Stimulated activated effector memory CD8-positive, alpha-beta T cell treated with anti-CD3 and anti-CD28 coated beads, Interleukin-12 subunit alpha, Interleukin-12 subunit beta, amount 100 ng/mL, for 72 hours (primary cell): ENCODE measurements around the gene TTLL6.
A peak's percentile ranks its signal among the peaks of the same experiment; 100 is the strongest.
"Not testable (repeated sequence)": the region's sequence is repeated elsewhere in the genome, so short reads cannot be mapped to it uniquely, and the experiment has no call there.

Experiments
- ATAC-seq: fragments of 150-1000 bp; cut with Tn5 transposase; 2 replicates; pipeline ENCODE4 v1.10.0; 2021
- DNase-seq, 2 donors: peaks; one replicate each; pipeline ENCODE4 v3.0.0; 2021 to 2022; ENCODE audit warnings: low spot score in 2 of 2
- H3K27ac Mint-ChIP-seq: one replicate; pipeline ENCODE4 v1.8.0; 2022; ENCODE audit warnings: mild to moderate bottlenecking, mixed read lengths
- H3K36me3 Mint-ChIP-seq: one replicate; pipeline ENCODE4 v1.8.0; 2022; ENCODE audit warnings: mild to moderate bottlenecking, mixed read lengths
- H3K4me1 Mint-ChIP-seq: one replicate; pipeline ENCODE4 v1.8.0; 2022; ENCODE audit warnings: mixed read lengths
- H3K4me3 Mint-ChIP-seq: one replicate; pipeline ENCODE4 v1.8.0; 2022; ENCODE audit warnings: mild to moderate bottlenecking, mixed read lengths
- H3K9me3 Mint-ChIP-seq: one replicate; pipeline ENCODE4 v1.8.0; 2022; ENCODE audit warnings: mixed read lengths

Gene TTLL6

DNA sequence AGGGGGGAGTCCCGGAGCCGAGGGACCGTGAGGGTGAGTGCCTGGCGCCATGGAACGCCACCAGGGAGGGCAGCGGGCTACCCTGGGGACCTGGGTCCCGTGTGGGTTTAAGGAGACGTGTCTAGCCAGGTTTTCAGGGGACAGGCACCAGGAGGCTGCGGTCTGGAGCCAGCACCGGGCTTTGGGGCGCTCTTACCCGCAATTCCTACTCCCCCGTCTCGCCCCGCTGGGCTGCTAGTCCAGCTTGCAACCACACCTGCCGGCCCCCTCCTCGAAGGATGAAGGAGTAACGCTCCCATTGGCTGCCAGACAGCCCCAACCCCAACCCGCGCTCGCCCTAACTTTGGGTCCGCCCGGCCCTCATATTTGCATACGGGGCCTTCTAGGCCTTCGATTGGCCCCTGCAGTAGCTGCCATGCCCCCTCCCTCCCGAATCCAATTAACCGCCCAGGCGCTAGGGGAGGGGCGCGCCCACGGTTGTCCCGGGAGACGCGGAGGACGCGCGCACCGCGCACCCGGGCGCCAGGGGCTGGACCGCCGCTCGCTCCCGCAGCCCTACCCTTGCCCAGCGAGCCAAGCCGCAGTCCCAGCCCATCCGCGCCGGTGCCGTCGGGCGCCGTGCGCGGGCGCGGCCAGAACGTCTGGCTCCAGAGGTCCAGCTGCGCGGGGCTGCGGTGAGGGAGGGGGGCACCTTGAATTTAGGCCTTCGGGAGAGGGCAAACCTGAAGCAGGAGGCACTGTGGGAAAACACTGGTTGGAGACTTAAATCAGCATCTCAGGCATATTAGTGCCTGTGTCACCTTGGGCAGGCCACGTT lies at the start of gene TTLL6:
TSS of gene TTLL6 (minus strand) at position 456 of the 817 bp plus-strand sequence. CDS start at position 299, 157 bp downstream.
- DNase-seq (peak; percentile 34 to 72), ATAC-seq (peak; percentile 91)
- Mint-ChIP-seq H3K27ac (no peak within 1 kb of the TSS), H3K36me3 (peaks cover 7% of the 10 kb centered on the region), H3K9me3 (no peaks in the 10 kb centered on the region), H3K4me3 (peak within 1 kb of the TSS; percentile 64), H3K4me1 (peaks cover 10% of the 10 kb centered on the region)

DNA sequence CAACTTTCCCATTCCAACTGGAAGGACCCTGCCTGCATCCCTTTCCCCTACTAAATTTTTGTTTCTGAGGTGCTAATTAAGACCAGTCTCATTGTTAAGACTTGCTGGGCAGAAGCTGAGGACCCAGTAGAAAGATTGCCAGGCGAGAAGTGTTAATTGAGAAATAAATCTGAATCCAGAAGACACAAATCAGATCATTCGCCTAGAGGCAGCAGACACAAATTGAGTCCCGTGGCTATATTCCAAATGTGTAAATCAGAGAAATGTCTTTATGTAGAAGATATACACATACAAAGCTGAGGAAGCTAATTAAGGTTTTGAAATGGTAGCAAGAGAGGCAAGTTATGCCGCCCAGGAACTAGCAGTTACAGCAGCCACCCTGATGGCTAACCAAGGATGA lies 43.4 kb upstream of the TTLL6 start:
- H3K36me3 Mint-ChIP-seq, result peaks cover 94% of the 10 kb centered on the region
- H3K4me1 Mint-ChIP-seq, result no peaks in the 10 kb centered on the region
- H3K27ac Mint-ChIP-seq, result peak overlapping the region; percentile 63
- ATAC-seq, result no peak
- no peak for DNase-seq
- H3K4me3 Mint-ChIP-seq, result no peak overlapping the region
- H3K9me3 Mint-ChIP-seq, result no peaks in the 10 kb centered on the region

- H3K27ac Mint-ChIP-seq, result no peak overlapping the region
- H3K9me3 Mint-ChIP-seq, result no peaks in the 10 kb centered on the region
- no peak for DNase-seq
- H3K4me1 Mint-ChIP-seq, result no peaks in the 10 kb centered on the region
- H3K36me3 Mint-ChIP-seq, result peaks cover 94% of the 10 kb centered on the region
- no peak for ATAC-seq
- H3K4me3 Mint-ChIP-seq, result no peak overlapping the region
Measured at GRCh38 chr17:48860034-48860433, 43.0 kb upstream of the TTLL6 start.

- Mint-ChIP-seq H3K9me3 (no peaks in the 10 kb centered on the region), H3K4me1 (no peaks in the 10 kb centered on the region), H3K36me3 (peaks cover 100% of the 10 kb centered on the region), H3K4me3 (no peak overlapping the region), H3K27ac (no peak overlapping the region)
- ATAC-seq, result no peak
- no peak for DNase-seq
Measured at GRCh38 chr17:48856122-48856821, 39.2 kb upstream of the TTLL6 start.

- no peak for ATAC-seq
- no peak for DNase-seq
- Mint-ChIP-seq H3K36me3 (peaks cover 100% of the 10 kb centered on the region), H3K4me3 (no peak overlapping the region), H3K4me1 (no peaks in the 10 kb centered on the region), H3K27ac (no peak overlapping the region), H3K9me3 (no peaks in the 10 kb centered on the region)
Measured at GRCh38 chr17:48854774-48855476, 37.9 kb upstream of the TTLL6 start.

DNA sequence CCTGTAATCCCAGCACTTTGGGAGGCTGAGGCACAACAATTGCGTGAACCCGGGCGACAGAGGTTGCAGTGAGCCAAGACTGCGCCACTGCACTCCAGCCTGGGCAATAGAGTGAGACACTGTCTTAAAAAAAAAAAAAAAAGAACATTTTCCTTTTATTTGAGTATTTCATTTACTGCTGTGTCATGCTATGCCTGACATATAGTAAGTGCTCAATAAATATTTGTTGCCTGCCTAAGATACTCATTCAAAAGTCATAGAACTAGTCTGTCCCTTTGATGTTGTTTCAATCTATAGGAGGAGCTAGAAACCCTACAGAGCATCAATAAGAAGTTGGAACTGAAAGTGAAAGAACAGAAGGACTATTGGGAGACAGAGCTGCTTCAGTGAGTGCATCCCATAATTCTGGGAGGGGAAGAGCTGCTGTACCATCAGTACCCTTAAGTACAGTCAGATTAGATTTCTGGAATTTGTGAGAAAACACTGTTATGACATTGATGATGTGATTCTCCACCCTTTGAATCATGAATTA lies 33.8 kb upstream of the TTLL6 start:
- DNase-seq, result no peak
- no peak overlapping the region for H3K27ac Mint-ChIP-seq

DNA sequence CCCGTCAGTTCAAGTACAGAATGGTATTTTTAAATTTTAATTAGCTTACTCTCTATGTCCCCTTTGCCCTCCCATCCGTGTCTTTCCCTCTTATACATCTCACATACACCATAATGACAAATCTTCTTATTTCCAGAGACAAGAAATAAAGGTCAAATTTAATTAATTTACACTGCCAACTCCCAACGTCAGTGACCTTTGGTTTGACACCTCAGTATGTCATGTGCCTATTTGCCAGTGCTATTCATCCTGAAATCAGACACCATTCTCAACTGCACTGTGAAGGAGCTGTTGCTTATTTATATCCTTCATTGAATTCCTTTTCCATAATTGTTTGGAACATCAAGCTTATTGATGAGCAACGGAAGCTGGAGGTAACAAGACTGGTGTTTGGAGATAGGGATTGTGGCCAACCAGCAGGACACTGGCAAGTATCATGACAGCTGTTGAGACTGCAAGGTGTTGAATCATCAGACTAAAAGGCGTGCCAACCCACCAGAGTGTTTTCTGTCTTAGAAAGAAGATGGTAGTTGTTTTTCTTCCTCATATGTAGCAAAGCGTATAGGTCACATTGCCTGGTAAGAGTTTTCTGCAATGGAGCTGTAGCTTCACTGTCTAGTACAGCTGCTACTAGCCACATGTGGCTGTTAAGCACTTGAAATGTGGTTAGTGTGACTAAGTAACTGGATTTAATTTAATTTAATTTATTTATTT lies 26.3 kb upstream of the TTLL6 start:
- peaks cover 66% of the 10 kb centered on the region for H3K36me3 Mint-ChIP-seq
- H3K27ac Mint-ChIP-seq, result no peak overlapping the region
- no peak overlapping the region for H3K4me3 Mint-ChIP-seq
- H3K9me3 Mint-ChIP-seq, result no peaks in the 10 kb centered on the region
- DNase-seq (no peak), ATAC-seq (no peak)
- H3K4me1 Mint-ChIP-seq, result peaks cover 28% of the 10 kb centered on the region

More for the DNA sequence above, 33.8 kb upstream of the TTLL6 start:
- Mint-ChIP-seq H3K4me1 (no peaks in the 10 kb centered on the region), H3K36me3 (peaks cover 95% of the 10 kb centered on the region), H3K4me3 (no peak overlapping the region), H3K9me3 (no peaks in the 10 kb centered on the region)
- ATAC-seq, result no peak

- Mint-ChIP-seq H3K4me1 (peaks cover 34% of the 10 kb centered on the region), H3K27ac (no peak overlapping the region), H3K36me3 (peaks cover 64% of the 10 kb centered on the region), H3K9me3 (no peaks in the 10 kb centered on the region), H3K4me3 (no peak overlapping the region)
- no peak for DNase-seq
- ATAC-seq, result no peak
Measured at GRCh38 chr17:48842746-48843145, 25.7 kb upstream of the TTLL6 start.

DNA sequence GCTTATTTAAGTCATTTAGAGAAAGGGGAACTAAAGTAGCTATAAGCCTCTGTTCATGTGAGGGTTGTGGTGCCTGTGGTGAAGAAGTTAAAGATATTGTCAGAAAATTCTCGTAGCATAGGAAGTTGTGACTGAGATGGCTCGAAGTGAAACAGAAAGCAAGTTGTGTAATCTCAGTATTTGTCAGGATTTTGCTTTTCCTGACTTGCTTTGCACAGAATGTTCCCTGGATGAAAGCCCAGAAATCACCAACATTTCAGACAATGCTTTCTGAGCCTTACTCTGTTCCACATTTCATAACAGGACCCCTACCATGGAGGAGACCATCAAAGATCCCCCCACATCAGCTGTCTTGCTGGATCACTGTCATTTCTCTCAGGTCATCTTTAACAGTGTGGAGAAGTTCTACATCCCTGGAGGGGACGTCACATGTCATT lies 24.4 kb upstream of the TTLL6 start:
- H3K27ac Mint-ChIP-seq, result no peak overlapping the region

GRCh38 chr17:48840441-48840840 lies 23.4 kb upstream of the TTLL6 start:
- Mint-ChIP-seq H3K36me3 (peaks cover 59% of the 10 kb centered on the region), H3K9me3 (no peaks in the 10 kb centered on the region), H3K4me3 (no peak overlapping the region), H3K4me1 (peaks cover 57% of the 10 kb centered on the region), H3K27ac (no peak overlapping the region)
- ATAC-seq, result no peak
- DNase-seq, result no peak

More for the DNA sequence above, 24.4 kb upstream of the TTLL6 start:
- H3K36me3 Mint-ChIP-seq, result peaks cover 63% of the 10 kb centered on the region
- H3K9me3 Mint-ChIP-seq, result no peaks in the 10 kb centered on the region
- peaks cover 48% of the 10 kb centered on the region for H3K4me1 Mint-ChIP-seq
- ATAC-seq, result peak; percentile 98
- peak in 1 of 2 donors; percentile 53 for DNase-seq
- peak overlapping the region; percentile 9 for H3K4me3 Mint-ChIP-seq

GRCh38 chr17:48837458-48837857 lies 20.4 kb upstream of the TTLL6 start:
- not testable (repeated sequence) for DNase-seq, H3K9me3 Mint-ChIP-seq
- Mint-ChIP-seq H3K27ac (peak overlapping the region; percentile 80), H3K4me3 (peak overlapping the region; percentile 62), H3K36me3 (peaks cover 29% of the 10 kb centered on the region), H3K4me1 (peaks cover 77% of the 10 kb centered on the region)
- ATAC-seq, result peak; percentile 53

- Mint-ChIP-seq H3K9me3 (no peaks in the 10 kb centered on the region), H3K36me3 (peaks cover 16% of the 10 kb centered on the region), H3K4me3 (peak overlapping the region; percentile 2), H3K4me1 (peaks cover 74% of the 10 kb centered on the region), H3K27ac (no peak overlapping the region)
- DNase-seq, result no peak
- no peak for ATAC-seq
Measured at GRCh38 chr17:48835971-48836370, 18.9 kb upstream of the TTLL6 start.

DNA sequence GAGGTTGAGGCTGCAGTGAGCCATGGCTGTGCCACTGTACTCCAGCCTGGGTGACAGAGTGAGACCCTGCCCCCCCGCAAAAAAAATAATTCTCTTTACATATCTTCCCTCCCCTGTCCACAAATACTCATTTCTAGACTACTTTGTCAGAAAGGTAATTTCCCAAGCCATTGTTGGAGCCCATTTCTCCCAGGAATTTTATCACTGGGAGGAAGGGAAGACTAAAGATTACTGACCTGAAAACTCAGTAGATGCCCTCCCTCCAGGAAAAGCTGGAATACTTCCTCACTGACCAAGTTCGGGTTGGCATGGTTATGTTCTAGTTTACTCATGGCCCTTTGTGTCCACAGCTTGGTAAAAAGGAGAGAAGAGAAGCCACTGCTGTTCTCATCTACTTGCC lies 17.9 kb upstream of the TTLL6 start:
- DNase-seq (no peak), ATAC-seq (no peak)
- H3K9me3 Mint-ChIP-seq, result no peaks in the 10 kb centered on the region
- peaks cover 64% of the 10 kb centered on the region for H3K4me1 Mint-ChIP-seq
- H3K4me3 Mint-ChIP-seq, result no peak overlapping the region
- H3K27ac Mint-ChIP-seq, result no peak overlapping the region
- peaks cover 16% of the 10 kb centered on the region for H3K36me3 Mint-ChIP-seq

DNA sequence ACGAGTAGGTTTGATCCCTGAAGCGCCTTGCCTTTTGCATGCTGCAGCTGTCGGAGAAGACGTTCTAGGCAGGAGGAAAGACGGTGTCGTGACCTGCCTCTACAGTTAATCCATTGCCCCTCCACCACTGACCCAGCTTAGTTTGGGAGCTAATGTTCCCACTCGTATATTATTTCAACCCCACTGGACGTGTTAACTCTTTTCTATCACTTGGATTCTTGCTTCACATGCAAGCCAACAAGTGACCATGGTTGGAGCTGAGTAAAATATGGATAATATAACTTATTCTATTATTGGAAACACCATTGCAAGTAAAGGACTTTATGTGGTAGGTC lies 14.5 kb upstream of the TTLL6 start:
- H3K36me3 Mint-ChIP-seq, result peaks cover under 1% of the 10 kb centered on the region
- H3K4me1 Mint-ChIP-seq, result peaks cover 44% of the 10 kb centered on the region
- DNase-seq, result no peak
- no peak for ATAC-seq
- peak overlapping the region; percentile 91 for H3K4me3 Mint-ChIP-seq
- H3K9me3 Mint-ChIP-seq, result no peaks in the 10 kb centered on the region
- peak overlapping the region; percentile 93 for H3K27ac Mint-ChIP-seq
